Measurements from ENCODE around the gene BORCS5. TPM values are rescaled to one million over a fixed set of nuclear protein-coding genes. Genes with fewer than 3 reads are reported as not detected.

BORCS5 gene
- total and polyA plus RNA-seq, 2 experiments from 2014 or later: 7.7 to 14.1 TPM

DNA sequence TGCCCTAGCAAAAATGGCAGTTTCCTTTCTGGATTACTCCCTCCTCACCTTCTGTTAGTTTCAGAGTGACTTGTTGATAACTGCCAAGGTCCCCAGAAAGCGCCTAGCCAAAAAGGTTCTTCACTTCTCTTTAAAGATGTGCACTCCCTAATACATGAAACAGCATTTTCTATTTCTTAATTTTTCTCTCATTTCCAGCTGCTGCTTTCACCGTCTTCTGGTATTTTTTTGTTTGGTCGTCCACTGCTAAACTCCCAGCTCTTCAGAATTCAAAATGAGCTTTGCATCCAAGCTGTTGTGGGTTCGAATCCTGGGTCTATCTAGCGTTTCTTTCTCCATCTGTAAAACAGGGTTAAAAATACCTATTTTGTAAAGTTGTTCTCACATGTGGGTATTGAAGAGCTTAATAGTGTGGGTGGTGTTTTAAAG, 397 bp upstream of the BORCS5 start:
- TF ChIP-seq EZH2phosphoT487 (IDR thresholded peaks at IDR 0.05; ENCODE audit: insufficient read depth, low read depth): no peak
- TF ChIP-seq EZH2 (IDR thresholded peaks at IDR 0.05; ENCODE audit: insufficient read depth, poor library complexity, severe bottlenecking): no peak
- Histone ChIP-seq H3K9ac (peak overlapping the region; percentile 91), H3K9me3 (ENCODE audit: low read depth) (no peaks in the 10 kb centered on the region), H4K20me1 (ENCODE audit: insufficient read depth) (no peaks in the 10 kb centered on the region), H3K9me2 (ENCODE audit: insufficient read depth) (no peaks in the 10 kb centered on the region), H3K27me3 (replicated peaks; ENCODE audit: insufficient read depth) (no peaks in the 10 kb centered on the region), H3K27ac (peak overlapping the region; percentile 78), H3K4me3 (peak overlapping the region; percentile 85), H2AFZ (peak overlapping the region; percentile 95), H3K4me1 (ENCODE audit: insufficient read depth) (peaks cover 10% of the 10 kb centered on the region), H3K79me2 (ENCODE audit: insufficient read depth) (peaks cover 35% of the 10 kb centered on the region), H3K4me2 (ENCODE audit: unreplicated experiment) (peak overlapping the region; percentile 97), H3F3A (ENCODE audit: insufficient read depth) (peaks cover 12% of the 10 kb centered on the region; the same call in 1 of the 2 replicates), H3K36me3 (ENCODE audit: low read depth) (no peaks in the 10 kb centered on the region)
- in situ Hi-C loops (cut with MboI): no loop called here
- no peak for DNase-seq
- WGBS, 2 experiments (ENCODE audit: low coverage in 1 of 2, low lambda C conversion rate in 2 of 2, missing lambda C conversion rate in 2 of 2): 17 to 19% methylated on average over 5 of the region's 5 CpGs

DNA sequence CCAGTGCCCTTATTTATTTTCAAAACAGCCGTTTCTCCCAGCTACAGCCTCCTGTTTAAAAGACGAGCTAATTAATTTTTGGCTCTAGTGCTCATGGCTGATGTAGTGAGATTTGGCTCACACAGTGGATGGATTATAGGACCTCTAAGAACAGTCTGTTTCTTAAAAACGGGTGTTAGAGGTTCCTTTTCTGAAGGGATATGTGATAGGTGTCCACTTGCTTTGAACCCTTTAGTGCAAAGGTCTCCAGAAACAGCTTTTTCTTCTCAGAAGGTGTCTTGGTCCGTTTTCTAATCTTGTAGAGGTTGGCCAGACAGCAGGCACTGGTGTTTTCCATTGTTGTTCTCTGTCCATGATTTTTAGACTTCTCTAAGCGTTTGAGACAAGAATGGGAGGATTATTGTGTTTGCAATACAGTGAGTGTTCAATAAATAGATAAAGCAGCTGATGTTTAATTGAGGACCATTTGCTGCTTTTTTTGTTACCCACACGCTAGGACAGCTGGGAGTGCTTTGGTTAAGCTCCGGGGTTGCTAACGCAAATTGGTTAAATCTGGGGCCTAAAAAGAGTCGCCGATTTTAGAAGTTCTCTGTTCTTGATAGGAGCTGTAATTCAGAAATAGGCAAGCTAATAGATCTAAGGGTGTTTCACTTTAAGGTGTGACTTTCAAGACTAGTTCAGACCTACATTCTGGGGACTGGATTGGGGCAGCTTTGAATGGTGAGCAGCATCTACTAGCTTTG, 1.0 kb downstream of the BORCS5 start:
- H3K4me2 ChIP-seq (ENCODE audit: unreplicated experiment): peak overlapping the region; percentile 97
- 0 to 2% methylated on average over 10 of the region's 10 CpGs for WGBS, 2 experiments (ENCODE audit: low coverage in 1 of 2, low lambda C conversion rate in 2 of 2, missing lambda C conversion rate in 2 of 2)
- H3F3A ChIP-seq (ENCODE audit: insufficient read depth): peaks cover 12% of the 10 kb centered on the region; the same call in 1 of the 2 replicates
- TF ChIP-seq EZH2 (IDR thresholded peaks at IDR 0.05; ENCODE audit: insufficient read depth, poor library complexity, severe bottlenecking): no peak
- TF ChIP-seq EZH2phosphoT487 (IDR thresholded peaks at IDR 0.05; ENCODE audit: insufficient read depth, low read depth): no peak
- in situ Hi-C loops (cut with MboI): no loop called here
- peak overlapping the region; percentile 95 for H2AFZ ChIP-seq
- peak overlapping the region; percentile 85 for H3K4me3 ChIP-seq
- H3K27ac ChIP-seq: peak overlapping the region; percentile 78
- peaks cover 35% of the 10 kb centered on the region for H3K79me2 ChIP-seq (ENCODE audit: insufficient read depth)
- H3K27me3 ChIP-seq (replicated peaks; ENCODE audit: insufficient read depth): no peaks in the 10 kb centered on the region
- no peaks in the 10 kb centered on the region for H4K20me1 ChIP-seq (ENCODE audit: insufficient read depth)
- peak; percentile 49 for DNase-seq
- no peaks in the 10 kb centered on the region for H3K9me2 ChIP-seq (ENCODE audit: insufficient read depth)
- peaks cover 10% of the 10 kb centered on the region for H3K4me1 ChIP-seq (ENCODE audit: insufficient read depth)
- H3K36me3 ChIP-seq (ENCODE audit: low read depth): no peaks in the 10 kb centered on the region
- H3K9ac ChIP-seq: peak overlapping the region; percentile 91
- H3K9me3 ChIP-seq (ENCODE audit: low read depth): no peaks in the 10 kb centered on the region

DNA sequence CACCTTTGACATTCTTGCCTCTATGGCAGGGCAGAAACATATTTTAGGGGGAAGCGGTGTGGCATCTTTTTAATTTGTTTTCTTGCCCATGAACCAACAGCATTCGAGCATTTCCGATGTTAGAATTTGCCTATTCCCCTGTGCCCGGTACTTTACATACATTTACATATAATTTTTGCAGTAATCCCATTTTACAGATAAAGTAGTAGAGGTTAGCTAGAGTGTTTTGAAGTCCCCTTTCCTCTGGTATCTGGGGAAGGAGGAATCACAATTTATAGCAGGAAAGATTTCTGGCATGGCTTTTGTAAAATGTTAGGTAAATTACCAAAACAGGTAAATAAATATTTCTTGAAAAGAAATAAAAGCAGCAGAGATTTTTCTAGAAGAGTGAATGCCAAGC, 1.6 kb downstream of the BORCS5 start:
- peaks cover 12% of the 10 kb centered on the region; the same call in 1 of the 2 replicates for H3F3A ChIP-seq (ENCODE audit: insufficient read depth)
- TF ChIP-seq EZH2phosphoT487 (IDR thresholded peaks at IDR 0.05; ENCODE audit: insufficient read depth, low read depth): no peak
- TF ChIP-seq EZH2 (IDR thresholded peaks at IDR 0.05; ENCODE audit: insufficient read depth, poor library complexity, severe bottlenecking): no peak
- H3K4me3 ChIP-seq: peak overlapping the region; percentile 85
- no peaks in the 10 kb centered on the region for H3K36me3 ChIP-seq (ENCODE audit: low read depth)
- H3K9ac ChIP-seq: peak overlapping the region; percentile 91
- DNase-seq: no peak
- peak overlapping the region; percentile 95 for H2AFZ ChIP-seq
- no peaks in the 10 kb centered on the region for H3K27me3 ChIP-seq (replicated peaks; ENCODE audit: insufficient read depth)
- H3K9me3 ChIP-seq (ENCODE audit: low read depth): no peaks in the 10 kb centered on the region
- in situ Hi-C loops (cut with MboI): no loop called here
- no peaks in the 10 kb centered on the region for H3K9me2 ChIP-seq (ENCODE audit: insufficient read depth)
- no peaks in the 10 kb centered on the region for H4K20me1 ChIP-seq (ENCODE audit: insufficient read depth)
- peaks cover 10% of the 10 kb centered on the region for H3K4me1 ChIP-seq (ENCODE audit: insufficient read depth)
- H3K4me2 ChIP-seq (ENCODE audit: unreplicated experiment): peak overlapping the region; percentile 97
- peak overlapping the region; percentile 78; the same call in 1 of the 2 replicates for H3K27ac ChIP-seq
- H3K79me2 ChIP-seq (ENCODE audit: insufficient read depth): peaks cover 35% of the 10 kb centered on the region
- WGBS, 2 experiments (ENCODE audit: low coverage in 1 of 2, low lambda C conversion rate in 2 of 2, missing lambda C conversion rate in 2 of 2): 77 to 88% methylated on average over 4 of the region's 4 CpGs

DNA sequence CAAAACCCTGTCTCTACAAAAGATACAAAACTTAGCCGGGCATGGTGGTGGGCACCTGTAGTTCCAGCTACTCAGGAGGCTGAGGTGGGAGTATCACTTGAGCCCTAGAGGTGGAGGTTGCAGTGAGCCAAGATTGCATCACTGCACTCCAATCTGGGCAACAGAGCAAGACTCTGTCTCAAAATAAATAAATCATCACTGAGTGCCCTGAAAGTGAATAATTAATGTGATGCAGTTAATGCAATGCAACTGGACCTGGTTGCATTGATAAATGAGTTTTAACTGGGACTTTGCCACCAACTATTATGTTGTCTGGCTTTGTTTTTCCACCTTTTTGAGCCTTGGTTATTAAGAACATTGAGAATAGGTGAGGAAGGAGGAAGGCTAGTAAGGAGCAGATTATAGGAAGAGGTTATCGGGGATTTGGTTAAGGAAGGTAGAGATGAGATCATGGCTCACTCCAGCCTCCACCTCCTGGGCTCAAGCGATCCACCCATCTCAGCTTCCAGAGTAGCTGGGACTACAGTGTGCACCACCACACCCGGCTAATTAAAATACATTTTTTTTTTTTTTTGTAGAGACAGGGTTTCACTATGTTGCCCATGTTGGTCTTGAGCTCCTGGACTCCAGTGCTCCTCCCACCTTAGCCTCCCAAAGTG, 8.0 kb downstream of the BORCS5 start:
- 95 to 96% methylated on average over 4 of the region's 4 CpGs for WGBS, 2 experiments (ENCODE audit: low coverage in 1 of 2, low lambda C conversion rate in 2 of 2, missing lambda C conversion rate in 2 of 2)
- Histone ChIP-seq H3K27ac (no peak overlapping the region), H4K20me1 (ENCODE audit: insufficient read depth) (no peaks in the 10 kb centered on the region), H3K36me3 (ENCODE audit: low read depth) (no peaks in the 10 kb centered on the region), H3K4me2 (ENCODE audit: unreplicated experiment) (no peak overlapping the region), H3K9ac (no peak overlapping the region), H3K9me2 (ENCODE audit: insufficient read depth) (no peaks in the 10 kb centered on the region), H3K27me3 (replicated peaks; ENCODE audit: insufficient read depth) (no peaks in the 10 kb centered on the region), H3F3A (ENCODE audit: insufficient read depth) (no peaks in the 10 kb centered on the region), H3K4me1 (ENCODE audit: insufficient read depth) (0 out of 2 replicates have a peak, but pooled peaks cover 6% of the 10 kb centered on the region), H3K79me2 (ENCODE audit: insufficient read depth) (peaks cover 25% of the 10 kb centered on the region), H2AFZ (no peak overlapping the region), H3K9me3 (ENCODE audit: low read depth) (no peaks in the 10 kb centered on the region), H3K4me3 (no peak overlapping the region)
- in situ Hi-C loops (cut with MboI): no loop called here
- DNase-seq: no peak
- TF ChIP-seq EZH2 (IDR thresholded peaks at IDR 0.05; ENCODE audit: insufficient read depth, poor library complexity, severe bottlenecking) (no peak), EZH2phosphoT487 (IDR thresholded peaks at IDR 0.05; ENCODE audit: insufficient read depth, low read depth) (no peak)

All from GM23248 (cell line).